Sigmoid colon (tissue), 4 donors: ENCODE results near the gene CDO1.

Source experiments
- CTCF ChIP-seq, 4 experiments: fragments of 450-650 bp in 3 of 4; fragments of 200-600 bp in 1 of 4; IDR thresholded peaks; one replicate each; pipeline ENCODE4 v1.5.1; 2016 to 2019; ENCODE audit warnings: antibody characterized with exemption in 4 of 4, mild to moderate bottlenecking in 3 of 4, moderate library complexity in 2 of 4
- EP300 ChIP-seq, 4 donors: sonication (generic); formaldehyde crosslinking; IDR thresholded peaks; one replicate each; pipeline ENCODE4 v1.6.1; 2017; ENCODE audit warnings: antibody characterized with exemption in 4 of 4

GRCh38 chr5:115857057-115857479 is 40.6 kb upstream of the CDO1 start:
- no peak for TF ChIP-seq EP300 (IDR thresholded peaks at IDR 0.05)
- TF ChIP-seq CTCF (IDR thresholded peaks at IDR 0.05), result no peak
